Upper lobe of right lung (tissue), 1 donor: ENCODE measurements around the gene DOCK1. TPM values are rescaled to one million over a fixed set of nuclear protein-coding genes. Genes with fewer than 3 reads are reported as not detected.

ENCODE experiments used
- ATAC-seq: fragments of 200-7000 bp; cut with Tn5 transposase; one replicate; pipeline ENCODE4 v1.9.1; 2020; ENCODE audit warnings: mild to moderate bottlenecking, moderate library complexity
- DNase-seq: peaks from one replicate; pipeline ENCODE4 v3.0.0-alpha.2; 2020
- H3K27ac ChIP-seq: fragments of 200-600 bp; one replicate; pipeline ENCODE4 v1.8.0; 2022
- H3K27me3 ChIP-seq: fragments of 200-600 bp; one replicate; pipeline ENCODE4 v1.8.0; 2022; ENCODE audit warnings: mild to moderate bottlenecking
- H3K36me3 ChIP-seq: fragments of 200-600 bp; one replicate; pipeline ENCODE4 v1.8.0; 2022
- H3K4me1 ChIP-seq: fragments of 200-600 bp; one replicate; pipeline ENCODE4 v1.8.0; 2022
- H3K4me3 ChIP-seq: fragments of 200-600 bp; one replicate; pipeline ENCODE4 v1.8.0; 2022; ENCODE audit warnings: mild to moderate bottlenecking
- H3K9me3 ChIP-seq: fragments of 200-600 bp; one replicate; pipeline ENCODE4 v1.8.0; 2022
- CTCF ChIP-seq: fragments of 200-600 bp; IDR thresholded peaks from one replicate; pipeline ENCODE4 v1.8.0; 2022; ENCODE audit warnings: antibody characterized with exemption
- intact Hi-C: fragments of 100-400 bp; cut with DNase I; formaldehyde crosslinking; loops from one replicate; pipeline ENCODE4 v1.11.0; 2022
- total RNA-seq: library from RNA; stranded (reverse); fragmentation: NEBNext Ultra II Directional; extraction: Animal tissue kit (Norgen Biotek cat#: 25700); gene quantifications from one replicate; pipeline ENCODE4 v1.2.1, GENCODE V29; 2021
- donor health status: DM: no; HTN: yes; CAD: no; lungs with severe emphysema.

DOCK1 gene
- total RNA-seq, 1 donor from 2014 or later = 46.4 TPM

- ATAC-seq = no peak
- no peak for TF ChIP-seq CTCF
- no peak overlapping the region for H3K4me3 ChIP-seq
- no peaks in the 10 kb centered on the region for H3K27me3 ChIP-seq
- no peak overlapping the region for H3K27ac ChIP-seq
- no peaks in the 10 kb centered on the region for H3K4me1 ChIP-seq
- H3K36me3 ChIP-seq = no peaks in the 10 kb centered on the region
- no peak for DNase-seq
- no peaks in the 10 kb centered on the region for H3K9me3 ChIP-seq
- intact Hi-C loops = no loop called here
Measured at GRCh38 chr10:126953886-126954285, 48.7 kb downstream of the DOCK1 start.

- Histone ChIP-seq H3K9me3 (no peaks in the 10 kb centered on the region), H3K4me1 (no peaks in the 10 kb centered on the region), H3K27ac (no peak overlapping the region), H3K27me3 (no peaks in the 10 kb centered on the region), H3K4me3 (no peak overlapping the region), H3K36me3 (no peaks in the 10 kb centered on the region)
- no peak for ATAC-seq
- no peak for TF ChIP-seq CTCF
- no peak for DNase-seq
- intact Hi-C loops = no loop called here
Measured at GRCh38 chr10:126955396-126955795, 50.2 kb downstream of the DOCK1 start.

- DNase-seq = no peak
- no peak for TF ChIP-seq CTCF
- Histone ChIP-seq H3K27me3 (no peaks in the 10 kb centered on the region), H3K27ac (no peak overlapping the region), H3K9me3 (no peaks in the 10 kb centered on the region), H3K4me1 (no peaks in the 10 kb centered on the region), H3K36me3 (no peaks in the 10 kb centered on the region), H3K4me3 (no peak overlapping the region)
- no peak for ATAC-seq
- intact Hi-C loops = no loop called here
Measured at GRCh38 chr10:126955934-126956711, 50.9 kb downstream of the DOCK1 start.

GRCh38 chr10:126956712-126957108 lies 51.5 kb downstream of the DOCK1 start:
- DNase-seq (no peak), ATAC-seq (no peak)
- Histone ChIP-seq H3K4me1 (no peaks in the 10 kb centered on the region), H3K4me3 (no peak overlapping the region), H3K9me3 (no peaks in the 10 kb centered on the region), H3K36me3 (no peaks in the 10 kb centered on the region), H3K27ac (no peak overlapping the region), H3K27me3 (no peaks in the 10 kb centered on the region)
- intact Hi-C loops = no loop called here
- no peak for TF ChIP-seq CTCF

GRCh38 chr10:126957111-126957510 lies 51.9 kb downstream of the DOCK1 start:
- Histone ChIP-seq H3K27me3 (no peaks in the 10 kb centered on the region), H3K4me1 (no peaks in the 10 kb centered on the region), H3K9me3 (no peaks in the 10 kb centered on the region), H3K4me3 (no peak overlapping the region), H3K27ac (no peak overlapping the region), H3K36me3 (no peaks in the 10 kb centered on the region)
- intact Hi-C loops = no loop called here
- TF ChIP-seq CTCF = no peak
- DNase-seq (no peak), ATAC-seq (no peak)
